Upper lobe of right lung (tissue), 1 donor: ENCODE data around the gene SIRT7. TPM values are rescaled to one million over a fixed set of nuclear protein-coding genes. Genes with fewer than 3 reads are reported as not detected.

Experiments used
- ATAC-seq: fragments of 200-7000 bp; cut with Tn5 transposase; one replicate; pipeline ENCODE4 v1.9.1; 2020; ENCODE audit warnings: mild to moderate bottlenecking, moderate library complexity
- DNase-seq: peaks from one replicate; pipeline ENCODE4 v3.0.0-alpha.2; 2020
- H3K27ac ChIP-seq: fragments of 200-600 bp; one replicate; pipeline ENCODE4 v1.8.0; 2022
- H3K27me3 ChIP-seq: fragments of 200-600 bp; one replicate; pipeline ENCODE4 v1.8.0; 2022; ENCODE audit warnings: mild to moderate bottlenecking
- H3K36me3 ChIP-seq: fragments of 200-600 bp; one replicate; pipeline ENCODE4 v1.8.0; 2022
- H3K4me1 ChIP-seq: fragments of 200-600 bp; one replicate; pipeline ENCODE4 v1.8.0; 2022
- H3K4me3 ChIP-seq: fragments of 200-600 bp; one replicate; pipeline ENCODE4 v1.8.0; 2022; ENCODE audit warnings: mild to moderate bottlenecking
- H3K9me3 ChIP-seq: fragments of 200-600 bp; one replicate; pipeline ENCODE4 v1.8.0; 2022
- intact Hi-C: fragments of 100-400 bp; cut with DNase I; formaldehyde crosslinking; loops from one replicate; pipeline ENCODE4 v1.11.0; 2022
- total RNA-seq: library from RNA; stranded (reverse); fragmentation: NEBNext Ultra II Directional; extraction: Animal tissue kit (Norgen Biotek cat#: 25700); gene quantifications from one replicate; pipeline ENCODE4 v1.2.1, GENCODE V29; 2021
- TF ChIP-seq, protein P1 (sequence below): fragments of 200-600 bp; IDR thresholded peaks from one replicate; pipeline ENCODE4 v1.8.0; 2022; ENCODE audit warnings: antibody characterized with exemption
- donor health status: DM: no; HTN: yes; CAD: no; lungs with severe emphysema.

The SIRT7 gene
- total RNA-seq, 1 donor from 2014 or later, result 27.5 TPM

DNA sequence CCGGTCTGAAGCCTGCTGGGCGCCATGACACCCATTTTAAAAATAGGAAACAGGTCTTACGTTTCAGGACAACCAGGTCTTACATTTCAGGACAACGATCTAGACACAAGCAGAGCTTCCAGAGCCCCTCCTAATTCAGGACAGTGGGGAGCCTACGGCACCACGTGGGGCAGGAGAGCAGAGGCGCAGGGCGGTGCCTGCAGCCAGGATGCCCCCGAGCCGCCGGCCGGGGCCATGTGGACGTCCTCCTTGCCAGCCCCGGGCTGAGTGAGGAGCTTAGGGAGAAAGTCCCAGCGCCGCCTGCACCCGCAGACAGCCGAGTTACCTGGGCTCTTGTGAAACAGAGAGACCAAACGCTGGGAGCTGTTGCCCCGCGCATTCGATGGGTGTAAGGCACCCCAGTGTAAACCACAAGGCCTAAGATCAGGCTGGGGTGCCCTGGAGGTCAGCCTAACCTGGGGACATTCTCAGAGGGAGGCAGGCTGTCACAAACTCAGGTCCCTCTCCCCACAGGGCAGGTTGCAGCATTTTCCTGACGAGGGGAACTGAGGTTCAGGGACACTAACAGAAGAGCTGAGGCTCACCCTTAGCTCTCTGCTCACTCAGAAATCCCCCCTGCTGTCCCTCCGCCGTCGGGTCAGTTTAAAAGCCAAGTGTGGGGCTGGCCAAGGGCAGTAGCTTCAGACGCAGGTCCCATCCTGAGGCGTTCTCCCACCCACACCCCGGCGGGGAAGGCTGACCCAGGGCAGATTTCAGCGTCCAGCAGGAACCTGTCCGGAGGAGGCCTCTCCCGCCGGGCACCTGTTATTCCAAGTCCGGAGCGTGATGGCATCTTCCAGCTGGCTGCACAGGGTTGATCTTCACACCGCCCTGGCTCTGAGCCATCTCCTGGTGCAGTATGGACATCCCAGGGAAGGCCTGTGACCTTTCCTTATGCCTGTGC lies 44.8 kb upstream of the SIRT7 start:
- Histone ChIP-seq H3K9me3 (no peaks in the 10 kb centered on the region), H3K4me1 (peaks cover 22% of the 10 kb centered on the region), H3K27ac (no peak overlapping the region), H3K36me3 (no peaks in the 10 kb centered on the region), H3K27me3 (peaks cover 40% of the 10 kb centered on the region), H3K4me3 (no peak overlapping the region)
- DNase-seq (no peak), ATAC-seq (no peak)
- TF ChIP-seq, protein P1, sequence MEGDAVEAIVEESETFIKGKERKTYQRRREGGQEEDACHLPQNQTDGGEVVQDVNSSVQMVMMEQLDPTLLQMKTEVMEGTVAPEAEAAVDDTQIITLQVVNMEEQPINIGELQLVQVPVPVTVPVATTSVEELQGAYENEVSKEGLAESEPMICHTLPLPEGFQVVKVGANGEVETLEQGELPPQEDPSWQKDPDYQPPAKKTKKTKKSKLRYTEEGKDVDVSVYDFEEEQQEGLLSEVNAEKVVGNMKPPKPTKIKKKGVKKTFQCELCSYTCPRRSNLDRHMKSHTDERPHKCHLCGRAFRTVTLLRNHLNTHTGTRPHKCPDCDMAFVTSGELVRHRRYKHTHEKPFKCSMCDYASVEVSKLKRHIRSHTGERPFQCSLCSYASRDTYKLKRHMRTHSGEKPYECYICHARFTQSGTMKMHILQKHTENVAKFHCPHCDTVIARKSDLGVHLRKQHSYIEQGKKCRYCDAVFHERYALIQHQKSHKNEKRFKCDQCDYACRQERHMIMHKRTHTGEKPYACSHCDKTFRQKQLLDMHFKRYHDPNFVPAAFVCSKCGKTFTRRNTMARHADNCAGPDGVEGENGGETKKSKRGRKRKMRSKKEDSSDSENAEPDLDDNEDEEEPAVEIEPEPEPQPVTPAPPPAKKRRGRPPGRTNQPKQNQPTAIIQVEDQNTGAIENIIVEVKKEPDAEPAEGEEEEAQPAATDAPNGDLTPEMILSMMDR, result no peak
- intact Hi-C loops, result loop anchor here (10.0 kb wide), 1 partner anchor 192 kb away; no protein-coding TSS in a partner anchor

DNA sequence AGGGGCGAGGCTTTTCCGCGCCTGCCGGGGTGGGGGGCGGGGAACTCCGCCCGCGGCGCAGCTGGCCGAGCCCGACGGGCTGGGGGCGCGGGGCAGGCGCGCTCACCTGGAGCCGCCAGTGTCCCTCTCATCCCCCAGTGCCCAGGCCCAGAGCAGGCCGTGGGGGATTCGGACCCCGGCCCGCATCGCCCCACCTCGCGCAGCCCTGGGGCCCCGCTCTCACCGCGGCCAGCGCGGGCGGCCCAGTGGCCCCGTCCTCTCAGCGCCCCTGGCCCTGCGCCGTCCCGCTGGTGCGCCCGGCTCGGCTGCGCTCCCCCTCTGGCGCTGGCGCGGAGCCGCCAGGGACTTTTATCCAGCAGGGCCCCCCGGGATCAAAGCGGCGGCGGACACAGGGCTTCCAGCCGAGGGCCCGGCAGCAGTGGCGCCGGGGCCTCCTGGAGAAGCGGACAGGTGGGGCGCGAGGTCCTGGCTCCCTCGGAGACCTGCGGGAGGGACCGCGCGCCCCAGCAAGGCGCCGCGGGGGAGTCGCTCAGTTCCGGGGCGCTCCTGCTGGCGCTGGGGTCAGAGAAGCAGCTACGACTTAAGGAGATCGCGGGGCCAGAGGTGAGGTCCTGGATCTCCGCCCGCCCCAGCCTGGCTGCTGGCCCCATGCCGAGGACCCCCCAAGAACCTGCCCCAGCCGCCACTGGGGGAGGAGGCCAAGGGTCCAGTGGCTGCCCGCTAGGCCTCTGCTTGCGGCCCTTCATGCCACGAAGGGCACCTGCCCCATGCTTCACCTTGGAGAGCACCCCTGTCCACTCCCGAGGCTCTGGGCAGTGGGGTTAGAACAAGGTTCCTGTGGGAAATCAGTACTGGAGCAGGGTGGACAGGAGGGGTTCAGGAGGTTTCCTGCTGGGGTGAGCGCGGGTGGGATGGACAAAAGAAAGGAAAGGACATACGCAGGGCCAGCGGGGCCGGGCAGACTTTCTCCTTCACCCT lies 43.8 kb upstream of the SIRT7 start:
- ATAC-seq (no peak), DNase-seq (no peak)

DNA sequence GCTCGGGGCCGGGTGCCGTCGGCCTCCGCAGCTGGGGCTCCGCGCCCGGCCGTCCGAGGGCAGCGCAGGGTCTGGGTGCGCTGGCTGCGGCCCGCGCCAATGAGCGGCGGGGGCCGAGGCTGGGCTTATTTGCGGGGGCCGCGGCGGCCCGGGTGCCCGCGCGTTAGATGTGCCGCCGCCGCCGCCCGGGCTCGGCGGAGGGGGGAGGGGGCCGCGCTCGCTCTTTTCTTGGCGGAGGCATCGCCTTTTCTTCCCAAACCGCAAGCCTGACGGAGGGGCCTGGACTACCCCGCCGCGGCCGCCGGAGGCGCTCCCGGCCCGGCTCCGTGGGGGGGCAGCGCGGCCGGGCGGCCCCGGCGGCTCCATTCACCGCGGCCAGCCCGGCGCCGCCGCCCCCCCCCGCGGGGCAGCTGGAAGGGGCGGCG lies 43.1 kb upstream of the SIRT7 start, which contains the start of gene NOTUM:
Gene NOTUM, minus strand, starts transcription at position 101 of the 425 bp plus-strand sequence. CDS start 278 bp downstream, outside the sequence.
- DNase-seq, result no peak
- Histone ChIP-seq H3K4me1 (peaks cover 9% of the 10 kb centered on the region), H3K27ac (no peak within 1 kb of the TSS), H3K36me3 (no peaks in the 10 kb centered on the region), H3K9me3 (no peaks in the 10 kb centered on the region), H3K27me3 (peaks cover 41% of the 10 kb centered on the region), H3K4me3 (peak within 1 kb of the TSS; percentile 47)
- peak; percentile 18 for ATAC-seq
- TF ChIP-seq, protein P1, result no peak
- intact Hi-C loops, result loop anchor here (10.0 kb wide), 1 partner anchor 194 kb away; no protein-coding TSS in a partner anchor

More for the DNA sequence above, 43.8 kb upstream of the SIRT7 start:
- H3K27ac ChIP-seq, result no peak overlapping the region
- no peaks in the 10 kb centered on the region for H3K9me3 ChIP-seq
- peaks cover 41% of the 10 kb centered on the region for H3K27me3 ChIP-seq
- H3K4me1 ChIP-seq, result peaks cover 14% of the 10 kb centered on the region
- no peak overlapping the region for H3K4me3 ChIP-seq
- intact Hi-C loops, result loop anchor here (10.0 kb wide), 1 partner anchor 193 kb away; no protein-coding TSS in a partner anchor
- H3K36me3 ChIP-seq, result no peaks in the 10 kb centered on the region
- TF ChIP-seq, protein P1, result no peak

DNA sequence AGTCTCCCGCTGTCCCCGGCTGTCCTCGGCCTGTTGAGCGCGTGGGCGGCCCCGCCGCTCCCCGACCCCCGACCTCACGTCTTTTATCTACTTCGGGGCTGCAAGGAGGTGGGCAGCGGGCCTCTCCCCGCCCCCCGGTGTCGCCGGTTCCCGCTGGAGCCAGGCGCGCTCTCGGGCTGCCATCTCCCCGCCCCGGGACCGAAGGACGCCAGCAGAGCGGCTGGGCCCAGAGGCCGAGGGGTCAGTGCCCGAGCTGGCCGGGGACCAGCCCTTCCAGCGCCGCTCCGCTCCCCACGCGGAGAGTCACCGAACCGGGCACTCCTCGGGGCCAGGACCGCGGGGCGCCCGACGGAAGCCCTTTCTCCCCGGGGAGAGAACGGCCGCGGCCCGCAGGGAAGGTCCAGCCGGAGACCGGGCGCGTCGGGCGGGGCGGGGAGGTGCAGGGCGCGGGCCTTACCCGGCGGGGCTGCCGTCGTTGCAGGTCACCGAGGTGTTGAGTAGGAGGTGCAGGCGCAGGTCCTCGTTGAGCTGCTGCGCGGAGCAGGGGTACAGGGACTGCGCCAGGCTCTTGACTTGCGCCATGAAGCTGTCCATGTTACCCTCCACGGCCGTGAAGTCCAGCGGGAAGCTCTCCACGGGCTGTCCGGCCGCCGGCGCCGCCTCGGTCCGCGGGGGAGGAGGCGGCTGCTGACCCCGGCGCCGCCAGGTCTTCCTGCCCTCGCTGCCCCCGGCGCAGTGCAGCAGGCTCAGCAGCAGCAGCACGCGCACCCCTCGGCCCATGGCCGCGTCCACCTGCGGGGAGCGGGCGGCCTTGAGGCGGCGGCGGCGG lies 42.4 kb upstream of the SIRT7 start:
- Histone ChIP-seq H3K4me3 (peak overlapping the region; percentile 47), H3K27me3 (peaks cover 41% of the 10 kb centered on the region), H3K27ac (no peak overlapping the region), H3K4me1 (peaks cover 9% of the 10 kb centered on the region), H3K36me3 (no peaks in the 10 kb centered on the region), H3K9me3 (no peaks in the 10 kb centered on the region)
- DNase-seq (no peak), ATAC-seq (peak; percentile 2)
- TF ChIP-seq, protein P1, result no peak
- intact Hi-C loops, result loop anchor here (10.0 kb wide), 1 partner anchor 194 kb away; no protein-coding TSS in a partner anchor
